ENCODE measurements around the gene ASB8. TPM values are rescaled to one million over a fixed set of nuclear protein-coding genes. Genes with fewer than 3 reads are reported as not detected.

Gene ASB8
- total RNA-seq, 2 donors from 2014 or later, result 37.0 to 39.5 TPM

DNA sequence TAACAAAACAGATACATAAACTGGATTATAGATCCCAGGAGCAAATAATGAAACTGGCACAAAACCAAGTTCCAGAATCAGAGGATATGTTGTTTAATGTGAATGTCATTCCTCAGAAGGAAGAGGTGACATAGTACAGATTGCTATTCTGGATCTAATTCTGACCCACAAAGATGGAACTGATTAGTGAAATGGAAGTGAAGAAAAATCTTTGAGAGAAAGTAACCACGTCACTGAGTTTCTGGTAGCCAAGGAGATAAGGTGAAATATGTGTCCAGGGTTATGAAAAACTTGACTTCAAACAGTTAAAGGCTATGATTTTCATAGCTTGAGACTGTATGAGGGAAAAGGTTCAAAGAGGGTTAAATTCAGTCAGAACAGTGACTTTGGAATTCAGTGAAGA lies 37.5 kb upstream of the ASB8 start:
- no peaks in the 10 kb centered on the region for H3K9me3 ChIP-seq
- H3K9ac ChIP-seq (ENCODE audit: low read depth in 2 of 2, low read length in 2 of 2), result no peak overlapping the region
- H3K4me3 ChIP-seq, result no peak overlapping the region
- TF ChIP-seq, protein P1, sequence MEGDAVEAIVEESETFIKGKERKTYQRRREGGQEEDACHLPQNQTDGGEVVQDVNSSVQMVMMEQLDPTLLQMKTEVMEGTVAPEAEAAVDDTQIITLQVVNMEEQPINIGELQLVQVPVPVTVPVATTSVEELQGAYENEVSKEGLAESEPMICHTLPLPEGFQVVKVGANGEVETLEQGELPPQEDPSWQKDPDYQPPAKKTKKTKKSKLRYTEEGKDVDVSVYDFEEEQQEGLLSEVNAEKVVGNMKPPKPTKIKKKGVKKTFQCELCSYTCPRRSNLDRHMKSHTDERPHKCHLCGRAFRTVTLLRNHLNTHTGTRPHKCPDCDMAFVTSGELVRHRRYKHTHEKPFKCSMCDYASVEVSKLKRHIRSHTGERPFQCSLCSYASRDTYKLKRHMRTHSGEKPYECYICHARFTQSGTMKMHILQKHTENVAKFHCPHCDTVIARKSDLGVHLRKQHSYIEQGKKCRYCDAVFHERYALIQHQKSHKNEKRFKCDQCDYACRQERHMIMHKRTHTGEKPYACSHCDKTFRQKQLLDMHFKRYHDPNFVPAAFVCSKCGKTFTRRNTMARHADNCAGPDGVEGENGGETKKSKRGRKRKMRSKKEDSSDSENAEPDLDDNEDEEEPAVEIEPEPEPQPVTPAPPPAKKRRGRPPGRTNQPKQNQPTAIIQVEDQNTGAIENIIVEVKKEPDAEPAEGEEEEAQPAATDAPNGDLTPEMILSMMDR (IDR thresholded peaks at IDR 0.05), result no peak
- intact Hi-C loops (cut with DNase I), result no loop called here
- DNase-seq, result no peak
- H3K4me1 ChIP-seq, result no peaks in the 10 kb centered on the region
- no peak overlapping the region for H3K27ac ChIP-seq
- no peaks in the 10 kb centered on the region for H3K36me3 ChIP-seq
- H3K27me3 ChIP-seq, result no peaks in the 10 kb centered on the region

DNA sequence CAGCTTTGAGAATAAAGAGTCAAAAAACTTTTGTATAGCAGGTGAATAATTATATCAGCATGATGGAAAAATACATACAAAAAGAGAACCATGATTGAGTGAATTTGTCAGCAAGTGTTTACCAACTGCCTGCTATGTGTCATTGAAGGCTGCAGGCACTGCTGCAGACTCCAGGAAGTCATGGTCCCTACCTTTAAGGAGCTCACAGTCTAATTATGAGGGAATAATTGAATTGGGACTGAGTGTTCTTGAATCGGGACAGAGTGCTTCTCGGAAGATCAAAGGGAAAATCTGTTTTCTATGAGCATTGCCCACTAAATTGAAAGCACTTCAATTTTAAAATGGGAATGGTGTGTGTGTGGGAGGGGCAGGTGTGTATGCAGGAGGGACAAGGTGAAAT lies 36.3 kb upstream of the ASB8 start:
- TF ChIP-seq, protein P1 (IDR thresholded peaks at IDR 0.05), result no peak
- Histone ChIP-seq H3K9ac (ENCODE audit: low read depth in 2 of 2, low read length in 2 of 2) (no peak overlapping the region), H3K36me3 (no peaks in the 10 kb centered on the region), H3K27me3 (no peaks in the 10 kb centered on the region), H3K27ac (no peak overlapping the region), H3K4me1 (no peaks in the 10 kb centered on the region), H3K9me3 (no peaks in the 10 kb centered on the region), H3K4me3 (no peak overlapping the region)
- intact Hi-C loops (cut with DNase I), result no loop called here
- no peak for DNase-seq

DNA sequence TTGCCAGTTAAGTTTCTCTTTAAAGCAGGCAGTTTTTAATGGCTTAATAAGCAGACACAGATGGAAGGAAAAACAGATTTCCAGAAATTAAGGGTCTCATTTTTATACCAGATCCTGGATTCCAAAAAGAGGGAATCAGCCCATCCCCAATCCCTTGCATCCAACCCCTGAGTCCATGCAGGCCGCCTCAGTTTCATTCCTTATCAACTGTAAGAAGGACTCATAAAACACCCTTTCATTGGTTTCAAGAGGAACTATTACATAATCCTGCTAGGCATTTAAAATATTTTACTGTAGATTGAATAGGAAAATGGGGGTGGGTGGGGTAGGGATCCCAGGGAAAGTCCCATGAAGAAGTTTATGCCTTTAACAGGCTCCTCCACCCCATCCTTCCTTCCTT lies 35.5 kb upstream of the ASB8 start:
- no peaks in the 10 kb centered on the region for H3K9me3 ChIP-seq
- H3K36me3 ChIP-seq, result no peaks in the 10 kb centered on the region
- intact Hi-C loops (cut with DNase I), result no loop called here
- no peaks in the 10 kb centered on the region for H3K4me1 ChIP-seq
- H3K4me3 ChIP-seq, result no peak overlapping the region
- DNase-seq, result no peak
- TF ChIP-seq, protein P1 (IDR thresholded peaks at IDR 0.05), result no peak
- no peak overlapping the region for H3K9ac ChIP-seq (ENCODE audit: low read depth in 2 of 2, low read length in 2 of 2)
- H3K27me3 ChIP-seq, result no peaks in the 10 kb centered on the region
- H3K27ac ChIP-seq, result no peak overlapping the region

DNA sequence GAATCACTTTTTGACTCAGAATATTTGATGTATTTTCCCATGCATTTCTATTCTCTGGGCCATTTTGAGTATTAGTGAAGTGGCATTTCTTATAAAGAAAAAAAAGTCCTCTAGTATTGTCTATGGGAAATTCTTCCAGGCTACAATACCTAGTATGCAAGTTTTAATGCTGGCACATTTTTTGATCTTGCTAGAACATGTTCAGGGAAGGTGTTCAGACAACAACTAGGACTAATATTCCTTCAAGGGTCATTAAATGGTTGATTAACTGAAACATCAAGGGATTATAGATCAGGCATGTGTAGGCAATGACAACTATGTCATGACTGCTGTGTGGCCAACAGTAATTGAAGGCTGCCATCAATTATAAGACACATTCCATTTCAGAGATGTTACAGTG lies 33.8 kb upstream of the ASB8 start:
- Histone ChIP-seq H3K9ac (ENCODE audit: low read depth in 2 of 2, low read length in 2 of 2) (no peak overlapping the region), H3K36me3 (no peaks in the 10 kb centered on the region), H3K4me1 (no peaks in the 10 kb centered on the region), H3K27ac (no peak overlapping the region), H3K27me3 (no peaks in the 10 kb centered on the region), H3K9me3 (no peaks in the 10 kb centered on the region), H3K4me3 (no peak overlapping the region)
- intact Hi-C loops (cut with DNase I), result no loop called here
- DNase-seq, result no peak
- TF ChIP-seq, protein P1 (IDR thresholded peaks at IDR 0.05), result no peak

DNA sequence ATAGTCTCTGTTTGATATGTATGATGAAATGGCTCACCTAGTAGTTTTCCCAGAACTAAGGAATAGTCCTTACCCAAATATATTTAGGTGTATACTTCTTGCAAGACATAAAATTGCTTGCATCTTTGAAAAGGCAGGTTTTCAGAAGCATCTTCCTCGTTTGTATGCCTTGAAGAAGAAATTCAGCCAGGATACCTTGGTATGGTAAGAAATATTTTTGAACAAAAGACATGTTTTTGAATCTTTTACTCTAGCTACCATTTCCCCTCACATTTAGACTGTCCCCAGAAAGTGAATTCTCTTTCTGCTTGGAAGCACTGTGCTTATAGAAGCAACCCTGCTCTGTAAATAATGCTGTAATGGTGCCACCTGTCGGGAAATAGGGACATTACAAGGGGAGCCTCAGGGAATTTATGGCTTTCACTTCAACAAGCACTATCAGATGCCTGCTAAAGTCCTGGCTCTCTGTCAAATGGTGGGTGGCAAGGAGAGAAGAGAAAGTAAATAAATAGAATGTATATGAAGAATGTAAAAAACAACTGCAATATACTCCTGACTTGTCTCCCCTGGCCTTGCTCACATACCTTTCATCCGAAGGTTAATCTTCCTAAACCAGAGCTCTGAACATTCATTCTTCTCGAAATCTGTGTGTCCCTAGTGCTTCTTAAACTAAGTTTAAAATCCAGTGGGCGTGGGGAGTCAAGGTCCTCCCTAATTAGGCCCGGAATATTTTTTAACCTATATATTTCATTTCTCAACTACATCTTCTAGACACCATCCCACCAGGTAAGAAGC lies 32.2 kb upstream of the ASB8 start:
- no peak overlapping the region for H3K9ac ChIP-seq (ENCODE audit: low read depth in 2 of 2, low read length in 2 of 2)
- TF ChIP-seq, protein P1 (IDR thresholded peaks at IDR 0.05), result peak; percentile 94
- DNase-seq, result peak; percentile 83
- H3K4me3 ChIP-seq, result no peak overlapping the region
- H3K27ac ChIP-seq, result no peak overlapping the region
- intact Hi-C loops (cut with DNase I), result no loop called here
- no peaks in the 10 kb centered on the region for H3K4me1 ChIP-seq
- H3K9me3 ChIP-seq, result no peaks in the 10 kb centered on the region
- H3K27me3 ChIP-seq, result peaks cover 6% of the 10 kb centered on the region
- no peaks in the 10 kb centered on the region for H3K36me3 ChIP-seq

Data from colonic mucosa (tissue), 4 donors.